MM.1S (cell line): Measurements from ENCODE around the gene BMERB1.

ENCODE experiments used
- DNase-seq: peaks from one replicate; pipeline ENCODE4 v3.0.0-alpha.2; 2015
- H2AFZ ChIP-seq: fragments of 300-600 bp; sonication (generic); 2 replicates; pipeline ENCODE4 v1.6.0; 2016; ENCODE audit warnings: antibody characterized with exemption, low read length
- H3F3A ChIP-seq: fragments of 300-600 bp; sonication (generic); 2 replicates; pipeline ENCODE4 v1.6.1; 2016; ENCODE audit warnings: mild to moderate bottlenecking, antibody characterized with exemption, low read length, moderate library complexity, mixed read lengths; ENCODE audit not compliant: insufficient read depth
- H3K27ac ChIP-seq: fragments of 300-600 bp; sonication (generic); 2 replicates; pipeline ENCODE4 v1.5.1; 2016; ENCODE audit warnings: mild to moderate bottlenecking, low read length
- H3K27me3 ChIP-seq: fragments of 300-600 bp; sonication (generic); replicated peaks from 2 replicates; pipeline ENCODE4 v1.6.0; 2016; ENCODE audit warnings: low read length; ENCODE audit not compliant: insufficient read depth
- H3K36me3 ChIP-seq: fragments of 300-600 bp; sonication (generic); replicated peaks from 2 replicates; pipeline ENCODE4 v1.6.1; 2016; ENCODE audit warnings: mild to moderate bottlenecking, low read length, mixed read lengths; ENCODE audit not compliant: insufficient read depth
- H3K4me1 ChIP-seq: fragments of 300-600 bp; sonication (generic); 2 replicates; pipeline ENCODE4 v1.6.1; 2016; ENCODE audit warnings: low read length, mixed read lengths
- H3K4me2 ChIP-seq: fragments of 300-600 bp; sonication (generic); 2 replicates; pipeline ENCODE4 v1.6.0; 2016; ENCODE audit warnings: low read depth, low read length
- H3K4me3 ChIP-seq: fragments of 300-600 bp; sonication (generic); 2 replicates; pipeline ENCODE4 v1.5.1; 2016; ENCODE audit warnings: low read length, mixed read lengths
- H3K79me2 ChIP-seq: fragments of 300-600 bp; sonication (generic); 2 replicates; pipeline ENCODE4 v1.6.1; 2016; ENCODE audit warnings: mixed run types, low read length, mixed read lengths
- H3K9ac ChIP-seq: fragments of 300-600 bp; sonication (generic); 2 replicates; pipeline ENCODE4 v1.6.1; 2016; ENCODE audit warnings: low read length, mixed read lengths
- H3K9me2 ChIP-seq: fragments of 300-600 bp; sonication (generic); replicated peaks from 2 replicates; pipeline ENCODE4 v1.6.1; 2016; ENCODE audit warnings: mild to moderate bottlenecking, low read length, mixed read lengths; ENCODE audit not compliant: insufficient read depth
- H3K9me3 ChIP-seq: fragments of 300-600 bp; sonication (generic); replicated peaks from 2 replicates; pipeline ENCODE4 v1.6.1; 2016; ENCODE audit warnings: mild to moderate bottlenecking, low read length, mixed read lengths; ENCODE audit not compliant: insufficient read depth
- H4K20me1 ChIP-seq: fragments of 300-600 bp; sonication (generic); 2 replicates; pipeline ENCODE4 v1.6.1; 2016; ENCODE audit warnings: mild to moderate bottlenecking, low read length, moderate library complexity, mixed read lengths; ENCODE audit not compliant: insufficient read depth
- EZH2 ChIP-seq: fragments of 300-600 bp; sonication (generic); optimal IDR thresholded peaks from 2 replicates; pipeline ENCODE3; 2017; ENCODE audit warnings: low read depth, mild to moderate bottlenecking, antibody characterized with exemption, low read length, mixed read lengths
- EZH2phosphoT487 ChIP-seq: fragments of 300-600 bp; sonication (generic); IDR thresholded peaks from 2 replicates; pipeline ENCODE4 v1.6.1; 2018; ENCODE audit warnings: antibody characterized with exemption, low read length
- TF ChIP-seq, protein P1 (sequence below): fragments of 300-600 bp; sonication (generic); IDR thresholded peaks from 2 replicates; pipeline ENCODE4 v1.5.1; 2016; ENCODE audit warnings: antibody characterized with exemption, low read length, mixed read lengths

BMERB1 gene

DNA sequence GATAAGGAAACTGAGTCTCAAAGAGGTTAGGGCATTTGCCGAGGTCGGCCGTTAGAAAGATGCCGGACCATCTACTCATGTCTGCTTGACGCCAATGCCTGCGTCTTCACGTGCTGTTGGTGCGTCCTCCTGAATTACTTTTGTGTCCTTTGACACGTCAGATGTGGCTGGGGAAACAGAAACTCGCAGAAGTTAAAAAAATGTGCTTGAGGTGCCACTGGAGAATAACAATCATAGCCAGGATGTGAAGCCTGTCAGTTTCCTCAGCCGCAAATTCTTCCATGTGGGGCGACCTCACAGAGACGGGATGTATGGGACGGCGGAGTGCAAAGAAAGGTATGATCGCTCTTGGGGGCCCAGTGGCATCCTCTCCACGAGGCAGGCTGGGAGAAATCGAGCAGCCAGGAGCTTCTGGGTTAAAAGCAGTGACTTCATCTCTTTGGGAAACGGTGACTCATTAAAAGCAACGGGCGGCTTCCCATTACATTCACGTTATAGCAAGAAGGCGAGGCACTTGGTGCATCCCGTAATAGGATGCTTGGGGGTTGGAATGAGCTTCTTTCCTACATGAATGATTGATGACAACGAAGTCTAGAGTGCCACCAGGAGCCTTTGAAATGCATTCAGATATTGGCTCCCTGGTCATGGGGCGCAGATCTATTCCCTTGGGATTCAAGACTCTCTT is 67.8 kb downstream of the BMERB1 start:
- DNase-seq, result no peak
- no peaks in the 10 kb centered on the region for H3K9me3 ChIP-seq
- no peak overlapping the region for H3K4me2 ChIP-seq
- H3F3A ChIP-seq, result no peaks in the 10 kb centered on the region
- no peaks in the 10 kb centered on the region for H3K36me3 ChIP-seq
- H3K4me3 ChIP-seq, result no peak overlapping the region
- H2AFZ ChIP-seq, result no peak overlapping the region
- H3K9ac ChIP-seq, result no peak overlapping the region
- H3K79me2 ChIP-seq, result no peaks in the 10 kb centered on the region
- no peaks in the 10 kb centered on the region for H3K4me1 ChIP-seq
- H3K27me3 ChIP-seq, result no peaks in the 10 kb centered on the region
- TF ChIP-seq, protein P1, sequence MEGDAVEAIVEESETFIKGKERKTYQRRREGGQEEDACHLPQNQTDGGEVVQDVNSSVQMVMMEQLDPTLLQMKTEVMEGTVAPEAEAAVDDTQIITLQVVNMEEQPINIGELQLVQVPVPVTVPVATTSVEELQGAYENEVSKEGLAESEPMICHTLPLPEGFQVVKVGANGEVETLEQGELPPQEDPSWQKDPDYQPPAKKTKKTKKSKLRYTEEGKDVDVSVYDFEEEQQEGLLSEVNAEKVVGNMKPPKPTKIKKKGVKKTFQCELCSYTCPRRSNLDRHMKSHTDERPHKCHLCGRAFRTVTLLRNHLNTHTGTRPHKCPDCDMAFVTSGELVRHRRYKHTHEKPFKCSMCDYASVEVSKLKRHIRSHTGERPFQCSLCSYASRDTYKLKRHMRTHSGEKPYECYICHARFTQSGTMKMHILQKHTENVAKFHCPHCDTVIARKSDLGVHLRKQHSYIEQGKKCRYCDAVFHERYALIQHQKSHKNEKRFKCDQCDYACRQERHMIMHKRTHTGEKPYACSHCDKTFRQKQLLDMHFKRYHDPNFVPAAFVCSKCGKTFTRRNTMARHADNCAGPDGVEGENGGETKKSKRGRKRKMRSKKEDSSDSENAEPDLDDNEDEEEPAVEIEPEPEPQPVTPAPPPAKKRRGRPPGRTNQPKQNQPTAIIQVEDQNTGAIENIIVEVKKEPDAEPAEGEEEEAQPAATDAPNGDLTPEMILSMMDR, result no peak
- TF ChIP-seq EZH2 (no peak), EZH2phosphoT487 (no peak)
- no peaks in the 10 kb centered on the region for H4K20me1 ChIP-seq
- no peaks in the 10 kb centered on the region for H3K9me2 ChIP-seq
- H3K27ac ChIP-seq, result no peak overlapping the region

DNA sequence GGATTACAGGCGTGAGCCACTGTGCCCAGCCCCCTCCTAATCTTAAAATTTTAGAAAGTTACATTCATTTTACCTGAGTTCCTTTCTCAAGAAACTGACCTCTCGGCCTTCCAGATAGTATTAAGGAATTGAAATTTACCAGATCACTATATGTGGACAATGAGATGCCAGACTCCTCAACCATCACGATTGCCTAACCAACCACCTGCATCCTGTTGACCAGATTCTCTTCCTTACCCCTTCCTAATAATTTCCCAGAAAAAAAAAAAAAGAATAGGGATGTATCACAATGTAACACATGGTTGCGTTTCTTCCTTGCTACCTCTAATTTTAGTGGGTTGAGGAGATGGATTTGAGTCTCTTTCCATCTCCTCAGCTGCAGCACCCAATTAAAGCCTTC is 72.1 kb downstream of the BMERB1 start:
- H4K20me1 ChIP-seq, result no peaks in the 10 kb centered on the region
- no peak overlapping the region for H2AFZ ChIP-seq
- no peaks in the 10 kb centered on the region for H3K9me2 ChIP-seq
- no peaks in the 10 kb centered on the region for H3K79me2 ChIP-seq
- no peak overlapping the region for H3K4me3 ChIP-seq
- H3F3A ChIP-seq, result no peaks in the 10 kb centered on the region
- TF ChIP-seq, protein P1, result no peak
- TF ChIP-seq EZH2phosphoT487 (no peak), EZH2 (no peak)
- no peaks in the 10 kb centered on the region for H3K27me3 ChIP-seq
- H3K27ac ChIP-seq, result no peak overlapping the region
- no peaks in the 10 kb centered on the region for H3K4me1 ChIP-seq
- H3K9me3 ChIP-seq, result no peaks in the 10 kb centered on the region
- H3K36me3 ChIP-seq, result no peaks in the 10 kb centered on the region
- H3K4me2 ChIP-seq, result no peak overlapping the region
- DNase-seq, result no peak
- H3K9ac ChIP-seq, result no peak overlapping the region

DNA sequence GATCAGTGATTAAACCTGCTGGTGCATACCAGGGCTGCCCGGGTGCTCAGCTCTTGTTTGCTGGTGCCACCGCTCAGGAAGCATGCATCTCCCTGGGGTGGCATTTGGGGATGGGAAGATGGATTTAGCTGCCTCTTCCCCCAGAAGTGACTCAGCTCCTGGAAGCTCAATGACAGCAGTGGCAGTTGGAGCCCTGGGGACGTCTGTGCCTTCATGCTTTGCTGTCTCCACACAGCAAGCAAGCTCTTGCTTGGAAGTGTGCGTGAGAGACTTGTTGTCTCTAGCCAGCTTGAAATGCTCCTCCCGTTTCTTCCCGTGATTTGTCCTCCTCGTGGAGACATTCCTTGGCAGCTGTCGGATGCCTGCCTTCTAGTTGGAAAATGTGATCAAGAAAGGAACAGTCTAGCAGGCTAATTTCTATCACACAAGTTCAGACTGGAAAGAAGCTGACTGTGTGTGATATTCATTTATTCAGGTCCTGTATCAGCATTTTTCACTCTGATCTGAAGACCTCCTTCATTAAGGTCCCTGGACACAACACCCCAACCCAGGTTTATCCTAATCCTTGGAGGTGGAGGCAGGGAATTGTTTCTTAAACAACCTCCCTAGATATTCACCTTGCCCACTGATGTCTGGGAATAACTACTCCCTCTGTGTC is 73.0 kb downstream of the BMERB1 start:
- Histone ChIP-seq H3K9ac (no peak overlapping the region), H3K27ac (no peak overlapping the region)

More for the DNA sequence above, 73.0 kb downstream of the BMERB1 start:
- Histone ChIP-seq H3K79me2 (no peaks in the 10 kb centered on the region), H3K4me2 (no peak overlapping the region), H3F3A (no peaks in the 10 kb centered on the region), H3K36me3 (no peaks in the 10 kb centered on the region), H3K9me3 (no peaks in the 10 kb centered on the region), H3K4me1 (no peaks in the 10 kb centered on the region), H3K9me2 (no peaks in the 10 kb centered on the region), H3K27me3 (no peaks in the 10 kb centered on the region), H3K4me3 (no peak overlapping the region), H4K20me1 (no peaks in the 10 kb centered on the region), H2AFZ (no peak overlapping the region)
- DNase-seq, result no peak
- no peak for TF ChIP-seq EZH2
- TF ChIP-seq EZH2phosphoT487, result no peak
- TF ChIP-seq, protein P1, result no peak
